Panc1 (cell line): ENCODE results near the gene TMUB2. TPM values are rescaled to one million over a fixed set of nuclear protein-coding genes. Genes with fewer than 3 reads are reported as not detected.

ENCODE experiments used
- ATAC-seq: fragments of 200-7000 bp; cut with Tn5 transposase; 2 replicates; pipeline ENCODE4 v1.9.1; 2020; ENCODE audit warnings: mild to moderate bottlenecking, moderate library complexity
- BruUV-seq: library from RNA; stranded (reverse); fragments of 400-500 nt; replicated peaks from 2 replicates; lab custom pipeline; 2021; lab: Mats Ljungman, UMichigan
- CTCF ChIA-PET: fragments of 300-600 bp; sonication (Branson Sonifier 250); formaldehyde crosslinking; loops from one replicate; lab custom pipeline; 2022; ENCODE audit warnings: antibody characterized with exemption; lab: Charles Lee
- POLR2A ChIA-PET: fragments of 300-600 bp; sonication (Branson Sonifier 250); formaldehyde crosslinking; loops from one replicate; lab custom pipeline; 2022; ENCODE audit warnings: antibody characterized with exemption; lab: Charles Lee
- DNase-seq: peaks from one replicate; pipeline ENCODE4 v3.0.0-alpha.2; 2010; ENCODE audit warnings: low read depth, low spot score
- H3K27ac ChIP-seq: 2 replicates; pipeline ENCODE4 v1.5.1; 2011; ENCODE audit warnings: mild to moderate bottlenecking, low read length, inconsistent platforms
- H3K27me3 ChIP-seq: fragments of 200-500 bp; sonication (Bioruptor generic); 2 replicates; pipeline ENCODE4 v1.6.0; 2014; ENCODE audit warnings: low read length, inconsistent platforms; ENCODE audit not compliant: control insufficient read depth, insufficient read depth
- H3K36me3 ChIP-seq: fragments of 200-500 bp; sonication (Bioruptor generic); 2 replicates; pipeline ENCODE4 v1.5.1; 2014; ENCODE audit warnings: inconsistent platforms, mild to moderate bottlenecking, low read length, moderate library complexity; ENCODE audit not compliant: control insufficient read depth, insufficient read depth
- H3K4me1 ChIP-seq: 2 replicates; pipeline ENCODE4 v1.5.1; 2011; ENCODE audit warnings: inconsistent platforms, mild to moderate bottlenecking, low read length, moderate library complexity; ENCODE audit not compliant: control insufficient read depth, insufficient read depth
- H3K4me3 ChIP-seq, 2 experiments: 2 replicates each; pipeline ENCODE4 v1.5.1; 2011 to 2012; ENCODE audit warnings: low read depth in 2 of 2, low read length in 2 of 2, mild to moderate bottlenecking in 2 of 2, inconsistent platforms in 1 of 2, moderate library complexity in 1 of 2
- H3K9me3 ChIP-seq: fragments of 200-500 bp; sonication (Bioruptor generic); 2 replicates; pipeline ENCODE4 v1.5.1; 2014; ENCODE audit warnings: low read depth, mild to moderate bottlenecking, inconsistent platforms, low read length, moderate library complexity; ENCODE audit not compliant: control insufficient read depth, insufficient read depth
- POLR2AphosphoS5 ChIP-seq: IDR thresholded peaks from 2 replicates; pipeline ENCODE4 v1.6.1; 2012; ENCODE audit warnings: mild to moderate bottlenecking, low read depth, low read length, moderate library complexity
- SIN3A ChIP-seq: IDR thresholded peaks from 2 replicates; pipeline ENCODE4 v1.6.1; 2012; ENCODE audit warnings: low read depth, mild to moderate bottlenecking, low read length, moderate library complexity, borderline replicate concordance; ENCODE audit not compliant: insufficient read depth
- TCF7L2 ChIP-seq: IDR thresholded peaks from 2 replicates; pipeline ENCODE4 v1.6.1; 2011; ENCODE audit warnings: mild to moderate bottlenecking, low read depth, low read length, inconsistent platforms
- in situ Hi-C: cut with HindIII; loops from 2 replicates; pipeline ENCODE4 v1.10.0; 2016; ENCODE audit warnings: low sequenced_read_pairs, low pct_unique_long_range_greater_than_20kb
- intact Hi-C: fragments of 100-400 bp; cut with micrococcal nuclease; formaldehyde crosslinking; loops from one replicate; pipeline ENCODE4 v1.10.0; 2022; ENCODE audit not compliant: unreplicated experiment
- total RNA-seq: library from RNA; stranded (reverse); gene quantifications from one replicate; pipeline ENCODE4 v1.2.1, GENCODE V29; 2021; ENCODE audit not compliant: unreplicated experiment
- TF ChIP-seq, protein P1 (sequence below), 2 experiments: IDR thresholded peaks; 2 replicates each; pipeline ENCODE4 v1.6.1; 2011 to 2012; ENCODE audit warnings: low read depth in 2 of 2, control low read depth in 1 of 2, low read length in 1 of 2, mild to moderate bottlenecking in 1 of 2, moderate library complexity in 1 of 2; ENCODE audit not compliant: insufficient read depth in 1 of 2
- TF ChIP-seq, protein P2 (sequence below): fragments of 450-650 bp; IDR thresholded peaks from 2 replicates; pipeline ENCODE4 v1.5.1; 2017; ENCODE audit warnings: mild to moderate bottlenecking

Gene TMUB2
- total RNA-seq, 1 experiment from 2014 or later = 30.7 TPM

DNA sequence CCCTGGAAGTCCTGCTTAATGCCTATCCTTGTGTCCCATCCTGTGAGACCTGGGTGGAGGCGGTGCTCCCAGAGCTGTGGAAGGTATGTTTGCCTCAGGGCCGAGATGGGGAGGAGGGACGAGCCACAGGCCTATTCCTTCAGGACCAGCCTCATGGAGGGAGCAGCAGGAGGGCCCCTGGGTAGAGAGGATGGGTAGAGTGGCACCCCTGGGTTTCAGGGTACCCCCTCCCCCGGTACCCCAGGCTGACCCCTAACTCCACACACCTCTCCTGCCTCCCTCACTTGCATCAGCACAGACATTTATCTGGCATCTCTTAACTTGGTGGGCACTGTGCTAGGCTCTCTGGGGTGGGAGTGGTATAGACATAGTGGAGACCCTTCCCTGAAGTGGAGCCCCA is 9.1 kb upstream of the TMUB2 start:
- H3K4me1 ChIP-seq = no peaks in the 10 kb centered on the region
- TF ChIP-seq, protein P1, sequence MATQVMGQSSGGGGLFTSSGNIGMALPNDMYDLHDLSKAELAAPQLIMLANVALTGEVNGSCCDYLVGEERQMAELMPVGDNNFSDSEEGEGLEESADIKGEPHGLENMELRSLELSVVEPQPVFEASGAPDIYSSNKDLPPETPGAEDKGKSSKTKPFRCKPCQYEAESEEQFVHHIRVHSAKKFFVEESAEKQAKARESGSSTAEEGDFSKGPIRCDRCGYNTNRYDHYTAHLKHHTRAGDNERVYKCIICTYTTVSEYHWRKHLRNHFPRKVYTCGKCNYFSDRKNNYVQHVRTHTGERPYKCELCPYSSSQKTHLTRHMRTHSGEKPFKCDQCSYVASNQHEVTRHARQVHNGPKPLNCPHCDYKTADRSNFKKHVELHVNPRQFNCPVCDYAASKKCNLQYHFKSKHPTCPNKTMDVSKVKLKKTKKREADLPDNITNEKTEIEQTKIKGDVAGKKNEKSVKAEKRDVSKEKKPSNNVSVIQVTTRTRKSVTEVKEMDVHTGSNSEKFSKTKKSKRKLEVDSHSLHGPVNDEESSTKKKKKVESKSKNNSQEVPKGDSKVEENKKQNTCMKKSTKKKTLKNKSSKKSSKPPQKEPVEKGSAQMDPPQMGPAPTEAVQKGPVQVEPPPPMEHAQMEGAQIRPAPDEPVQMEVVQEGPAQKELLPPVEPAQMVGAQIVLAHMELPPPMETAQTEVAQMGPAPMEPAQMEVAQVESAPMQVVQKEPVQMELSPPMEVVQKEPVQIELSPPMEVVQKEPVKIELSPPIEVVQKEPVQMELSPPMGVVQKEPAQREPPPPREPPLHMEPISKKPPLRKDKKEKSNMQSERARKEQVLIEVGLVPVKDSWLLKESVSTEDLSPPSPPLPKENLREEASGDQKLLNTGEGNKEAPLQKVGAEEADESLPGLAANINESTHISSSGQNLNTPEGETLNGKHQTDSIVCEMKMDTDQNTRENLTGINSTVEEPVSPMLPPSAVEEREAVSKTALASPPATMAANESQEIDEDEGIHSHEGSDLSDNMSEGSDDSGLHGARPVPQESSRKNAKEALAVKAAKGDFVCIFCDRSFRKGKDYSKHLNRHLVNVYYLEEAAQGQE (IDR thresholded peaks at IDR 0.05; ENCODE audit: insufficient read depth in 1 of 2, low read depth in 2 of 2, low read length in 1 of 2) = no peak
- TF ChIP-seq POLR2AphosphoS5 (no peak), TCF7L2 (no peak), SIN3A (no peak)
- TF ChIP-seq, protein P2, sequence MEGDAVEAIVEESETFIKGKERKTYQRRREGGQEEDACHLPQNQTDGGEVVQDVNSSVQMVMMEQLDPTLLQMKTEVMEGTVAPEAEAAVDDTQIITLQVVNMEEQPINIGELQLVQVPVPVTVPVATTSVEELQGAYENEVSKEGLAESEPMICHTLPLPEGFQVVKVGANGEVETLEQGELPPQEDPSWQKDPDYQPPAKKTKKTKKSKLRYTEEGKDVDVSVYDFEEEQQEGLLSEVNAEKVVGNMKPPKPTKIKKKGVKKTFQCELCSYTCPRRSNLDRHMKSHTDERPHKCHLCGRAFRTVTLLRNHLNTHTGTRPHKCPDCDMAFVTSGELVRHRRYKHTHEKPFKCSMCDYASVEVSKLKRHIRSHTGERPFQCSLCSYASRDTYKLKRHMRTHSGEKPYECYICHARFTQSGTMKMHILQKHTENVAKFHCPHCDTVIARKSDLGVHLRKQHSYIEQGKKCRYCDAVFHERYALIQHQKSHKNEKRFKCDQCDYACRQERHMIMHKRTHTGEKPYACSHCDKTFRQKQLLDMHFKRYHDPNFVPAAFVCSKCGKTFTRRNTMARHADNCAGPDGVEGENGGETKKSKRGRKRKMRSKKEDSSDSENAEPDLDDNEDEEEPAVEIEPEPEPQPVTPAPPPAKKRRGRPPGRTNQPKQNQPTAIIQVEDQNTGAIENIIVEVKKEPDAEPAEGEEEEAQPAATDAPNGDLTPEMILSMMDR = no peak
- no TSS peak for BruUV-seq
- no peak for ATAC-seq
- no peak for DNase-seq
- no peaks in the 10 kb centered on the region for H3K36me3 ChIP-seq
- no peaks in the 10 kb centered on the region for H3K9me3 ChIP-seq
- ChIA-PET CTCF (no interaction called here), POLR2A (no interaction called here)
- no peak overlapping the region for H3K4me3 ChIP-seq
- no peaks in the 10 kb centered on the region for H3K27me3 ChIP-seq
- in situ Hi-C loops (no loop called here), intact Hi-C loops (no loop called here)
- H3K27ac ChIP-seq = no peak overlapping the region

DNA sequence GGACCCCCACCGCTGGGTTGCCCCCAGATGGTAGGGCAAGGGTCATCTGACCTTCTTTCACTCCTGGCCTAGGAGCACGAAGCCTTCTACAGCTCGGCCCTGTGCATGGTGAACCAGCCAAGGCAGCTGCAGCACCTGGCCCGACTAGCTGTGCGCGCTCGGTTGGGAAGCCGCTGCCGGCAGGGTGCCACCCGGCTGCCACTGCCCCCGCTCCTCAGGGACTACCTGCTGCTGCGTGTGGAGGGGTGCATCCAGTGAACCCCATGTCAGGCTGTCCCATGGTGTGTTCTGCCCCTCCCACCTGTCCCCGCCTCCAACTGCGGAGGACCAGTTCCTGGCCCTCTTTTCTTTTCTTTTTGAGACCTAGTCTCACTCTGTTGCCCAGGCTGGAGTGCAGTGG is 8.6 kb upstream of the TMUB2 start:
- Histone ChIP-seq H3K27ac (no peak overlapping the region), H3K27me3 (no peaks in the 10 kb centered on the region), H3K4me3 (no peak overlapping the region), H3K9me3 (no peaks in the 10 kb centered on the region), H3K4me1 (no peaks in the 10 kb centered on the region), H3K36me3 (no peaks in the 10 kb centered on the region)
- ChIA-PET CTCF (no interaction called here), POLR2A (no interaction called here)
- DNase-seq (no peak), ATAC-seq (no peak)
- BruUV-seq = no TSS peak
- TF ChIP-seq, protein P2 = no peak
- no peak for TF ChIP-seq SIN3A
- TF ChIP-seq, protein P1 (IDR thresholded peaks at IDR 0.05; ENCODE audit: insufficient read depth in 1 of 2, low read depth in 2 of 2, low read length in 1 of 2) = no peak
- TF ChIP-seq TCF7L2 = no peak
- no peak for TF ChIP-seq POLR2AphosphoS5
- in situ Hi-C loops = no loop called here
- intact Hi-C loops = no loop called here
